HG03060 (cell line): ENCODE results near the gene RNF13.
"Not testable (repeated sequence)": the region's sequence is repeated elsewhere in the genome, so short reads cannot be mapped to it uniquely, and the experiment has no call there.

Experiments
- ATAC-seq: cut with Tn5 transposase; IDR thresholded peaks from one replicate; pipeline ENCODE4 v1.9.1; 2021; ENCODE audit warnings: low read depth, moderate number of reproducible peaks; ENCODE audit not compliant: unreplicated experiment

RNF13 gene

GRCh38 chr3:149891621-149892020 lies 78.6 kb downstream of the RNF13 start:
- no peak for ATAC-seq

GRCh38 chr3:149892371-149892770 lies 79.4 kb downstream of the RNF13 start:
- no peak for ATAC-seq

GRCh38 chr3:149894205-149894604 lies 81.2 kb downstream of the RNF13 start:
- ATAC-seq: no peak

- no peak for ATAC-seq
Observed at GRCh38 chr3:149895339-149895738, 82.3 kb downstream of the RNF13 start.

- ATAC-seq: no peak
Observed at GRCh38 chr3:149895769-149896168, 82.8 kb downstream of the RNF13 start.

GRCh38 chr3:149898771-149899170 lies 85.8 kb downstream of the RNF13 start:
- no peak for ATAC-seq

- ATAC-seq: no peak
Observed at GRCh38 chr3:149900322-149900721, 87.3 kb downstream of the RNF13 start.

- ATAC-seq: no peak
Observed at GRCh38 chr3:149901770-149902169, 88.8 kb downstream of the RNF13 start.

GRCh38 chr3:149902498-149903139 lies 89.6 kb downstream of the RNF13 start:
- no peak for ATAC-seq

GRCh38 chr3:149906036-149906435 lies 93.0 kb downstream of the RNF13 start:
- ATAC-seq: no peak

- ATAC-seq: no peak
Observed at GRCh38 chr3:149908424-149908957, 95.5 kb downstream of the RNF13 start.

- no peak for ATAC-seq
Observed at GRCh38 chr3:149909923-149910322, 96.9 kb downstream of the RNF13 start.

- no peak for ATAC-seq
Observed at GRCh38 chr3:149917124-149917667, 104.2 kb downstream of the RNF13 start.

GRCh38 chr3:149919509-149919908 lies 106.5 kb downstream of the RNF13 start:
- no peak for ATAC-seq

GRCh38 chr3:149920119-149920518 lies 107.1 kb downstream of the RNF13 start:
- ATAC-seq: no peak

GRCh38 chr3:149933008-149933407 lies 120.0 kb downstream of the RNF13 start:
- no peak for ATAC-seq

- no peak for ATAC-seq
Observed at GRCh38 chr3:149933858-149934257, 120.8 kb downstream of the RNF13 start.

- no peak for ATAC-seq
Observed at GRCh38 chr3:149934524-149934923, 121.5 kb downstream of the RNF13 start.

- ATAC-seq: no peak
Observed at GRCh38 chr3:149936812-149937230, 123.8 kb downstream of the RNF13 start.

- ATAC-seq: not testable (repeated sequence)
Observed at GRCh38 chr3:149938392-149939055, 125.5 kb downstream of the RNF13 start.

- ATAC-seq: no peak
Observed at GRCh38 chr3:149941186-149941585, 128.2 kb downstream of the RNF13 start.

- no peak for ATAC-seq
Observed at GRCh38 chr3:149941946-149942345, 128.9 kb downstream of the RNF13 start.
